Measurements from ENCODE around the gene SPO11.

DNA sequence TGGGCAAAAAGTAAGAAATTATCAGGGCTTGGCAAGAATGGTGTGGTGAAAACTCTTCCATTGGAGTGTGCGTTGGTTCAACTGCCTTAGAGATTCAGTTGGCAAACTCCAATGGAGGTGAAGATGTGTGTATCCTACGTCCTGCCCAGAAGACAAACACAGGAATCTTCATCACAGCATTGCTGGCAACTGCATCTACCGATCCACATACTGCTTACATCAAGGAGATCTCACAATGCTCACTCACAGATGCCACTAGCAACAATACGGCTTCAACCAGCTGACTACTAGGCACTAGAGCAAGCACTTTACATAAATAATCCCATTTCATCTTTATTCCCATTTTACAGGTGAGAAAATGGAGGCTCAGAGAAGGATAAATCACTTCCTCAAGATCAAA, 10.0 kb upstream of the SPO11 start:
- TF ChIP-seq RCOR1 (conservative IDR thresholded peaks at IDR 0.05; ENCODE audit: low read depth, low read length), result no peak
- no peak for TF ChIP-seq HCFC1 (IDR thresholded peaks at IDR 0.05; ENCODE audit: low read length)
- TF ChIP-seq GABPA (IDR thresholded peaks at IDR 0.05; ENCODE audit: low read depth), result no peak
- TF ChIP-seq, protein P1, sequence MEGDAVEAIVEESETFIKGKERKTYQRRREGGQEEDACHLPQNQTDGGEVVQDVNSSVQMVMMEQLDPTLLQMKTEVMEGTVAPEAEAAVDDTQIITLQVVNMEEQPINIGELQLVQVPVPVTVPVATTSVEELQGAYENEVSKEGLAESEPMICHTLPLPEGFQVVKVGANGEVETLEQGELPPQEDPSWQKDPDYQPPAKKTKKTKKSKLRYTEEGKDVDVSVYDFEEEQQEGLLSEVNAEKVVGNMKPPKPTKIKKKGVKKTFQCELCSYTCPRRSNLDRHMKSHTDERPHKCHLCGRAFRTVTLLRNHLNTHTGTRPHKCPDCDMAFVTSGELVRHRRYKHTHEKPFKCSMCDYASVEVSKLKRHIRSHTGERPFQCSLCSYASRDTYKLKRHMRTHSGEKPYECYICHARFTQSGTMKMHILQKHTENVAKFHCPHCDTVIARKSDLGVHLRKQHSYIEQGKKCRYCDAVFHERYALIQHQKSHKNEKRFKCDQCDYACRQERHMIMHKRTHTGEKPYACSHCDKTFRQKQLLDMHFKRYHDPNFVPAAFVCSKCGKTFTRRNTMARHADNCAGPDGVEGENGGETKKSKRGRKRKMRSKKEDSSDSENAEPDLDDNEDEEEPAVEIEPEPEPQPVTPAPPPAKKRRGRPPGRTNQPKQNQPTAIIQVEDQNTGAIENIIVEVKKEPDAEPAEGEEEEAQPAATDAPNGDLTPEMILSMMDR (IDR thresholded peaks at IDR 0.05 in 2 of 3, conservative IDR thresholded peaks at IDR 0.05 in 1 of 3; ENCODE audit: control insufficient read depth in 2 of 3, extremely low read depth in 1 of 3, insufficient read depth in 1 of 3, low read depth in 3 of 3, low read length in 3 of 3), result no peak
- no peak for TF ChIP-seq KDM1A (IDR thresholded peaks at IDR 0.05; ENCODE audit: borderline replicate concordance)
- TF ChIP-seq POLR2A (IDR thresholded peaks at IDR 0.05; ENCODE audit: low read depth, low read length), result no peak

Measured in GM12878 (cell line).